Activated CD8-positive, alpha-beta memory T cell treated with anti-CD3 and anti-CD28 coated beads for 36 hours (primary cell): ENCODE measurements around the gene DPYSL4. TPM values are rescaled to one million over a fixed set of nuclear protein-coding genes. Genes with fewer than 3 reads are reported as not detected.

Experiments
- CTCF ChIA-PET: fragments of 350-600 bp; sonication (Branson Sonifier 250); formaldehyde crosslinking; loops from one replicate; lab custom pipeline; 2021; ENCODE audit warnings: antibody characterized with exemption; lab: Charles Lee
- POLR2A ChIA-PET: fragments of 350-600 bp; sonication (Branson Sonifier 250); formaldehyde crosslinking; loops from one replicate; lab custom pipeline; 2021; ENCODE audit warnings: antibody characterized with exemption; lab: Charles Lee
- total RNA-seq, 2 experiments: library from RNA; stranded (reverse); gene quantifications; one replicate each; pipeline ENCODE4 v1.2.3, GENCODE V29; 2021

Gene DPYSL4
- total RNA-seq: 10 to 100 TPM; 10.1 to 10.2 TPM

DNA sequence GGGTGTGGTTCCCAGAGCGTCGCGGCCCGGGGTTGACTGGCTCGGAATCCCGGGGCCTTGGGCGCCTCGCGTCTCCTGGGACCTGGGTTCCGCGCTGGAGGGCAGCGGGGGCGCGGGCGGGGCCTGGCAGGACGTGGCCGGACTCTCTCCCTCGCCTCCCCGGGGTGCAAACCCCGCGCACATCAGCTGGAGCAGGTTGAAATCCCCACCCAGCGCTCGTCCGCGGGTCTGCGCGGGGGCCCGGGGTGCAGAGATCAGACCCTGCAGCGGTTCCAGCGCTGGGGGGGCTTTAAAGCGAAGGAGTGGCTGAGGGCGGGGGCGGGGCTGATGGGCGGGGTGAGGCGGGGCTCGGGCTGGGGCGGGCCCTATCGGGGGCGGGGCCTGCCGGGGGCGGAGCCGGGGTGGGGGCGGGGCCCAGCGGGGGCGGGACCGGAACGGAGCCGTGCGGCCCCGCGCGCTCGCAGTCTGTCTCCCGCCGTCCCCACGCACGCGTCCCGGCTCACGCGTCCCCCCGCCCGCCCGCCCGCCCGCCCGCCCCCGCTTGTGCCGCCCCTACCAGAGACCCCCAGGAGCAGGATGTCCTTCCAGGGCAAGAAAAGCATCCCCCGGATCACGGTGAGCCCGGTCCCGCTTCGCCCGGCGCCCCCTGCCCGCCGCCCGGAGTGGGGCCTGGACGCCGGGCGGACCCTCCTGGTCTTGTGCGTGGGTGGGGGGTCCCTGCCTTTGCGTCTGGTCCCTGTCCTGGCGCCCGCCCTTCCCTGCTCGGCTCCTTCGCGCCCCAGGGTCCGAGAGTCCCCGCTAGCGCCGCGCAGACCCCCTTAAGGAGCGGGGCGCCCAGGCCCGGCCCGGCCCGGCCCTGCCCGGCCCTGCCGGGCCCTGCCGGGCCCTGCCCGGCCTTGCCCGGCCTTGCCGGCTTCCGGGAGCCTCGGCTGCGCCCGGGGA is at the start of gene DPYSL4:
TSS of gene DPYSL4 (plus strand) at position 461 of the 942 bp plus-strand sequence. CDS start at position 577, 116 bp downstream.
- ChIA-PET CTCF (no interaction called here), POLR2A (no interaction called here)

DNA sequence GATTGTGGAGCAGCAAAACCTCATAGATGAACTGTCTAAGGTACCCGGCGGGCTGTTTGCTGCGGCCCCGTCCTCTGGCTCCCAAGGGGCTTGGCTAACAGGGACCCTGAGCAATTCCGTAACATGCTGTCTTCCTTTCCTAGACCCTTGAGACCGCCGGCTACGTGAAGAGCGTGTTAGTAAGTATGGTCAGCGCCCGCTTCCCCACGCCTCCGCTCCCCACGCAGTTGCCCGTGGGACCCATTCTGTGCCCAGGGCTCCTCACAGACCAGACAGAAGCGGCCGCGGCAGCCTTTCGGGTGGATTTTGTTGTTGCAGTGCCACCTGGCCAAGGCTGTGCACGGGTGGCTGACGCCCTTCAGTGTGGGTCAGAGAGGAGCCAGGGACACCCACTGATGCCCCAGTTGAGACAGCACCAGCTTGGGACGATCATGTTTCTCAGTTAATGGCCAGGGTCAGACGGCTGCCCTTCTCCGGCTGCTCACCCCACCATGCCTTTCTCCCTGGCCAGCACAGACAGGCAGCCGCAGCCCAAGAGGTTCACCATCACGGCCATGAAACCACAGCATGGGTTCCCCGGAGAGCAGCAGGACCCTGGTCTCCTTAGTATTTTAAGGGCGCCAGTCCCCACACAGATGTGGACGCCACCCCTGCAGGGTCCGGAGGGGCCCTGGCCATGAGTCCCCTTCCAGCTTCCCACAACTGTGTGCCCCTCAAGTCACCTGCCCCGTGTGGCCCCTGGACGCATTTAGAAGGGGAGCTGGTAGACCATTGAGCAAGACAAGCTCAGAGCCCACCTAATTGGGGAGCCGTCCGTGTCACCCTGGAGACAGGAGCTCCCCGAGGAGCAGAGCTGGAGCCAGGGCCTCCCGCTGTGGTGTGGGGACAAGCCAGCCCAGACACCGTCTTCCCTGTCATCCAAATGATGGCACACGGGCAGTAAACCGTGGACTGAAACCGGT is 49.4 kb upstream of the DPYSL4 start:
- ChIA-PET POLR2A (no interaction called here), CTCF (no interaction called here)

DNA sequence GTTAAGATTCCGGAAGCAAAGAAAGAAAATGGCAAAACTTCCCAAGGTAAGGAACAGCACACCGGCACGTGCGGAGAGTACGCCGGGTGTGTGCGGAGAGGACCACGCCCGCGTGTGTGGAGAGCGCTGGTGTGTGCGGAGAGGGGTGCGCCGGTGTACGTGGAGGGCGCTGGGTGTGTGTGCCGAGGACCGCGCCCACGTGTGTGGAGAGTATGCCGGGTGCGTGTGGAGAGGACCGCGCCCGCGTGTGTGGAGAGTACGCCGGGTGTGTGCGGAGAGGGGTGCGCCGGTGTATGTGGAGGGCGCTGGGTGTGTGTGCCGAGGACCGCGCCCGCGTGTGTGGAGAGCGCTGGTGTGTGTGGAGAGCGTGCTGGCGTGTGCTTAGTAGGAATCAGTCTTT is 48.6 kb upstream of the DPYSL4 start:
- ChIA-PET POLR2A (no interaction called here), CTCF (no interaction called here)

DNA sequence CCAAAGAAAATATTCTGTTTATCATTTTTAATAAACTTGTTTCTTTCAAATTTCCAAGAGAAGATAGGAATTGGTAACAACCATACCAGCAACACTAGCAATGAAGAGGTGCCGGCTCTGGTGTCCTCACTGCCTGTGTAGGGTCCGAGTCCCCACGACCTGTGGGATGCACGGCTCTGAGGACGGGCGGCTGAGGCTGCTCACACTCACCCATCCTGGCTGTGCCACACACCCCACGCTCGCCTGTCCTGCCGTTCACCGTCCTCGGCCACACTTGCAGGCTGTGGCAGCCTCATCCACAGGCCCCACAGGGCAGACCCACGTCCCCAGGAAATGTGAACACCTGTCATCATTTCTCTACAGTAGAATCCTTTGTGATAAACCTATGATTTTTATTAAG is 48.2 kb upstream of the DPYSL4 start:
- ChIA-PET CTCF (no interaction called here), POLR2A (no interaction called here)

DNA sequence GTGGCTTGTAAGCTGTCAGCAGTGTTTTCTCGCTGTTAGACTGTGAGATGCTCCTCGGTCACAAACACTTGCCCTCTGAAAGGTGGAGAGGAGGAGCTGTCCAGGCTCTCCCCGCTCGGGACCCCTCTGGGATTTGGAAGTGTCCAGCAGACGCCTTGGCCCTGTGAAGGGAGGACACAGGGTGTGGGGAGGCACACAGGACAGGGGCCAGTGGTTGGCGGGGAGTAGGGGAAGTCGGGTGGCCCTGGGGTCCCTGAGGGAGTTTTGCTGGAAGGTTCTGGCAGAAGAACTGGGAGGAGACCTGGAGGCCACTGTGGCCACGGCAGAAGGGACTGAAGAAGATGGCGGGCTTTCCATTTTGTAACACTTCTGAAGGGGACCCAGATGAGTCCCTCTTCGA is 47.2 kb upstream of the DPYSL4 start:
- ChIA-PET POLR2A (no interaction called here), CTCF (no interaction called here)

DNA sequence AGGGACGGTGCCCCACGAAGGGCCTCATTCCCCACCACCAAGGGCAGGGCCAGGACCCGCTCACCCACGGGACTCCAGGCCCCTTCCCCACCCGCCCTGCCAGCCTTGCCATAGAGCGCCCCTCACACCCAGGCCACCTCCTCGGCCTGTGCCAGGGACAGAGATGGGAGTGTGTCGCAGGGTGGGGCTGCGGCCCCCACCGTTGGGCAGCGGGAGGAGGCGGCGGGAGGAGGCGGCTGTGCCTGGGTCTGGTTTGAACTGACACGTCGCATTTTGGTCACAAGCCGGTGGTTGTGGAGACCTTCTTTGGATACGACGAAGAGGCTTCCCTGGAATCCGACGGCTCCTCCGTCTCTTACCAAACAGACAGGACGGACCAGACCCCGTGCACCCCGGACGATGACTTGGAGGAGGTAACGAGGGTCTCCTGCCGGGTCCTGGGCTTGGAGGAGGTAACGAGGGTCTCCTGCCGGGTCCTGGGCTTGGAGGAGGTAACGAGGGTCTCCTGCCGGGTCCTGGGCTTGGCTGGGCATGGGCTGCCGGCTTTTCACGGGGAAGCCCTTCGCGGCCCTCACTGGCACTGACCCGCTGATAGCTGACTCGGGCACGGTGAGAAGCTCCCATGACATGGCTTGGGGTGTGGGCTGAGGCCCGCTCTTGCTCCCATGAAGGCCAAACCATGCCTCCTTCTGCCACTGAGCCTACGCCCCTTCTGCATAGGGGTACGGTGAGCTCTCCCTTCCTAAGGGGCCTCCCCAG is 46.4 kb upstream of the DPYSL4 start:
- ChIA-PET CTCF (no interaction called here), POLR2A (no interaction called here)

DNA sequence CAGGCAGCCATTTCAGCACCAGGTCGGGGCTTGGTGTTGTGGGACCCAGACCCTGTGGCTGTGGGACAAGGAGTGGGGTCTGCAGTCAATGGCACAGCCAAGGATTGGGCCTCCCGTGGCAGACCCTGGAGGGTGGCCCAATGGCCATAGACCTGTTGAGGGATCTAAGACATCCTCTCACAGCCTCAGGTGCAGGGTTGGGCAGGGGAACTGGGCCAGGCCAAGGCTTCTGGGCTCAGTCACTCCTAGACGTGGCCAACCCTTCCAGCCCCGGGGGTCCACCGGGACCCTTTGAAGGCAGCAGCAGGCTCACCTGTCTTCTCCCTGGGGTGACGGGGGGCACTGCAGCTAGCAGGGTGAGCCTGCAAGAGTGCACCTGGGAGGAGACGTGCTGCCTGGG is 45.7 kb upstream of the DPYSL4 start:
- CTCF ChIA-PET: interaction anchor here (1.1 kb wide), 1 partner anchor 10 kb away, joined by 4 read pairs; no protein-coding TSS in a partner anchor
- POLR2A ChIA-PET: no interaction called here

DNA sequence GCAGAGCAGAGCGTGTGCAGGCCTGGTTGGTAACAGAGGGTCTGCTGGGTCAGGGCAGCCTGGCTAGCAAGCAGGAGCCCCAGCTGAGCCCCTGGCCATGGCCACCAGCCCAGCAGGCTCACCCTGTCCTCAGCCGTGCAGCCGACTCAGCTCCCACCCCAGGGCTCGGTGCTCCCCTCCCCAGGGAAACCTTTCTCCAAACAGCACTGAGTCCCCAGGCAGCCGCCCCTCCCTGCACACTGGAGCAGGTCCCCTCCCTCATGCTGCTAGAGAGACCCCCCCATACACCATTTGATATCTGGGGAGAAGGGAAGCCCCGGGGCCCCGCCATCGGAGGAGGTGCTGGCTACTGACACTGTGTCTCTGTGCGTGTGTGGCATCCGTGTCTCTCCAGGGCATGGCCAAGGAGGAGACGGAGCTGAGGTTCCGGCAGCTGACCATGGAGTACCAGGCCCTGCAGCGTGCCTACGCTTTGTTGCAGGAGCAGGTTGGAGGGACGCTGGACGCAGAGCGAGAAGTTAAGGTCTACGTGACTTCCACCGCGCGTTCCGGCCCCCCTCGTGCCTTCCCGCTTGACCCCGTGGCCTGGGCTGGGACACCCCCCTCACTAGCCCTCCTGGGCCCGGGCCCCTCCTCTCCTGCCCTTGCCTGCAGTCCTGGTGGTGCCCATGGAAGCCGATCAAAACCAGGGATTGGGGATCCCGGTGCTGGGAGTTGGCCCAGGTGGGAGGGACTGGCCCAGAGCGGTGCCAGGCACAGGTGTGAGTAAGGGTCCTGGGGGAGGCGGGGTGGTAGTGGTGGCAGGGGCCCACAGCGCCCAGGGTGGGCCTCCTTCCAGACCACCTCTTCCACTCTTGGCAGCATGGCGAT is 45.0 kb upstream of the DPYSL4 start:
- POLR2A ChIA-PET: no interaction called here
- CTCF ChIA-PET: interaction anchor here (0.6 to 1.8 kb wide), 8 partner anchors 11 to 1962 kb away, joined by 3 to 7 read pairs (median 4); no protein-coding TSS in a partner anchor

DNA sequence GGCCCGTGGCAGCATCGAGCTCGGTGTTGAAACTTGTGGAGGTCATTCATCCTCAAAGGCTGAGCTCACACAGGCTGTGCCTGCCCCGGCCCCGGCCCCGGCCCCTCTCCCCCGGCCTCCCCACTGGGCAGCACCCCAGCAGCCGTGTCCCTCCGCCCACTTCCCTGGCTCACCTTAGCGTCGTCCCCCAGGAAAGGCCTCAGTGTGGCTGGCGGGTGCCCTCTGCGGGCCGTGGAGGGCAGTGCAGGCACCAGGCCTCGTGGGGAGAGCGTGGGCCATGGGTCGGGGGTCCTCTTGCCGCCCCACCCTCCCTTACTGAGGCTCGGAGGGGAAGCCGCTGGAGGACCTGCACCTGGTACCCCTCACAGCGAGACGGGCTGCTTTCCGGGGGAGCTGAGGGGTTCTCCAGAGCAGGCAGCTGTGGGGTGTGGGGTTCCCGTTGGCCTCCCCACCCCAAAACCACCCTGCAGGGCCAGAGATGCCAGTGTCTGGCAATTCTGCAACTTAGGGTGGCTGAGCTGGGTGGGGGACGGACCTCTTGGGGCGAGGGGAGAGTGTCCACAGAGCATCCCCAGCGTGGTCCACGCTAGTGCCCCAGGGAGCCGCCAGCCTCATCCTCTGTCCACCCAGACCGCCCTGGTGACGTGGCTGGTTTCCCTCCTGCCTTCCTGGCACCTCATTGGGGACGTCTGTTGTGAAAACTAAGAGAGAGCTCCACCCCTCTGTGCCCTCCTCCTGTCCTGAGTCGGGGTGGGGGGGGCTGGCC is 44.2 kb upstream of the DPYSL4 start:
- POLR2A ChIA-PET: no interaction called here
- CTCF ChIA-PET: interaction anchor here (0.6 to 1.8 kb wide), 13 partner anchors 8 to 1963 kb away, joined by 3 to 7 read pairs (median 4); no protein-coding TSS in a partner anchor

DNA sequence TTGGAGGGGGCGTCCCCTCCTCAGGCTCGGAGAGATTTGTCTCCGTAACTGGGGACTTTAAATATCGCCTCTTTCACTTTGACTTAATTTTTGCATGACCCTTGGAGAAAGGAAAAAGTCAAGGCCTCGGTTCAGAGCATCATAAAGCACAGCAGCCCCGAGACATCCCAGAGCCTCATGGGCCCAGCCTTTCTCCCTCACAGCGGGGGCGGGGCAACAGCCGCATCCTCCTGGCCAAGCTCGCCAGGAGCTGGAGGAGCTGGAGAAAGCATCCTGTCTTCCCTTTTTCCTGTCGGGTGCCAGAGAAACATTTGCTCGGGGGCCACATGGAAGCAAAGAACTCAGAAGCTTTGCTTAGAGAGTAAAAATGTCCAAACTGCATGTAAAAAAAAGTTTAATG is 43.6 kb upstream of the DPYSL4 start:
- ChIA-PET CTCF (interaction anchor here (0.7 to 1.8 kb wide), 7 partner anchors 9 to 257 kb away, joined by 3 to 7 read pairs (median 4); no protein-coding TSS in a partner anchor), POLR2A (no interaction called here)

DNA sequence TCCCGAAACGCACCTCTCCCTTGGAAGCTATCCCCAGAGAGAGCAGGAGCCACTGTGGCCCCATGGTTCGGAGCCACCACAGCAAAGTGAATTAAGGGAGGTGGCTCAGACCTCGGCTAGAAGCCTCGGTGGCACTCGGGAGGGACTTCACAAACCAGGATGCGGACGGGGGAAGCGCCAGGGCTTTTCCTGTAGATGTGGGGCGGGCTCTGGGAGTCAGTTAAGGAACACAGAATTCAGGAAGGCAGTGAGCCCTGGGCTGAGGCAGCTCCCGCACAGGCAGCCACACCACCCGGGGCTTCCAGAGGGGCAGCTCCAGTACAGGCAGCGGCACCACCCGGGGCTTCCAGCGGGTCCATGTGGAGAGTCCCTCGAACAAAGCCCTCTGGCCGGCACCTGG is 42.7 kb upstream of the DPYSL4 start:
- ChIA-PET POLR2A (no interaction called here), CTCF (no interaction called here)

DNA sequence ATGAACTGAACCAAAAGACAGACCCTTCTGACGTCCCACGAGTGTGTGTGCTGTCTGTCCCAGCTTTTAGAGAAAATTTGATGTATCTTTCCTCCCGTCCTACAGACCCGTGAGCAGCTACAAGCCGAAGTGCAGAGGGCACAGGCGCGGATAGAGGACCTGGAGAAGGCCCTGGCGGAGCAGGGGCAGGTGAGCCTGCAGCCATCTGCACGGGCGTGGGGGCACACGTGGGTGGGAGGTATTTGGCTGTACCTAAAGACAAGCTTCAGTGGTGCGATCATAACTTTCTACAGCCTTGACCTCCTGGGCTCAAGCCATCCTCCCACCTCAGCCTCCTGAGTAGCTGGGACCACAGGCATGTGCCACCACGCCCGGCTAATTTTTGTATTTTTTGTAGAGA is 41.7 kb upstream of the DPYSL4 start:
- CTCF ChIA-PET: interaction anchor here (0.5 kb wide), 1 partner anchor 180 kb away, joined by 3 read pairs; no protein-coding TSS in a partner anchor
- POLR2A ChIA-PET: no interaction called here

DNA sequence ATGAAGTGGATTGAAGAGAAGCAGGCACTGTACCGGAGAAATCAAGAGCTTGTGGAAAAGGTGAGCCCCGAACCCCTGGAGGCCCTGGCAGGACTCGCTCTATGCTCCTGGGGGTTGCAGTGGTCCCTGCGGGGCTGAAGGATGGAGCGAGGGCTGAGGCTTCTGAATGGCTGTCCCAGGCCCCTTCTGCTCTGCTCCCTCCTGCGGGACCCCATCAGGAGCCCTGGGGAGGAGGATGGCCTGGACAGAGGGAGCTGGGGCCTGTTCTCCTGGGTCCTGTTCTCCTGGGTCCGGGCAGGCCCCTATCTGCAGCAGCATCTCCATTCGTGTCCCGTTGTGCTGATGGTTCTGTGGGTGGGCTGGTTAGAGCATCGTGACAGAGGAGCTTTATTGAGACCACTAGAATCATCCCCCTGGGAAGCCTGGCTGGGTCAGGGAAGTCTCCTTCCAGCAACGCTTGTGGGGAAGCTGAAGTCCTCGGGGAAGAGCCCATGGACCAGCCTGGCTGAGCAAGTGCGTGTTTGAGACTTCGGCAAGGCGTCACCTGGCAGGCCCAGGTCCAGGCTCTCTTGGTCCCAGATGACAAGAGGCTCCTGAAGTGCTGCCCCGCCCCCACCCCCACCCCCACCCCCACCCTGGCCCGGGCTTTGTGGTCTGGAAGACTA is 41.1 kb upstream of the DPYSL4 start:
- CTCF ChIA-PET: interaction anchor here (0.5 kb wide), 1 partner anchor 181 kb away, joined by 3 read pairs; no protein-coding TSS in a partner anchor

DNA sequence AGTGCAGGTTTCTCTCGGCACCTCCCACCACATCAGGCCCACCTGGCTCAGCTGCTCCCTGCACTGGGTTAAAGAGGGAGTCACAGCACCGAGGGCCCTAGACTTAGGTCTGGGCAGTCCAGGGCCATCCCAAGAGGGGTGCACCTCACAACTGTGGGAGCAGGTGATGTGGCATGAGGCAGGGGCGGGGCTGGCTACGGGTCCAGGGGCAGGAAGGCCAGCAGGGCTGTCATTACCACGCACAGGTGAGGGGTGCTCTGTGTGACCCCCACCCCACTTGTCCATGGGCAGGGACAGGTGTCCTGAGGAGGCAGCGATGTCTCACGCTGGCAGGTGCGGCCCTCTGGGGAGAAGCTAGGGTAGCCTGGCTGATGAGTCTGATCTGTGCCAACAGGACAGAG is 40.5 kb upstream of the DPYSL4 start:
- CTCF ChIA-PET: no interaction called here
- POLR2A ChIA-PET: interaction anchor here (0.6 kb wide), 1 partner anchor 244 kb away, joined by 3 read pairs; no protein-coding TSS in a partner anchor

More for the DNA sequence above, 41.1 kb upstream of the DPYSL4 start:
- POLR2A ChIA-PET: no interaction called here

DNA sequence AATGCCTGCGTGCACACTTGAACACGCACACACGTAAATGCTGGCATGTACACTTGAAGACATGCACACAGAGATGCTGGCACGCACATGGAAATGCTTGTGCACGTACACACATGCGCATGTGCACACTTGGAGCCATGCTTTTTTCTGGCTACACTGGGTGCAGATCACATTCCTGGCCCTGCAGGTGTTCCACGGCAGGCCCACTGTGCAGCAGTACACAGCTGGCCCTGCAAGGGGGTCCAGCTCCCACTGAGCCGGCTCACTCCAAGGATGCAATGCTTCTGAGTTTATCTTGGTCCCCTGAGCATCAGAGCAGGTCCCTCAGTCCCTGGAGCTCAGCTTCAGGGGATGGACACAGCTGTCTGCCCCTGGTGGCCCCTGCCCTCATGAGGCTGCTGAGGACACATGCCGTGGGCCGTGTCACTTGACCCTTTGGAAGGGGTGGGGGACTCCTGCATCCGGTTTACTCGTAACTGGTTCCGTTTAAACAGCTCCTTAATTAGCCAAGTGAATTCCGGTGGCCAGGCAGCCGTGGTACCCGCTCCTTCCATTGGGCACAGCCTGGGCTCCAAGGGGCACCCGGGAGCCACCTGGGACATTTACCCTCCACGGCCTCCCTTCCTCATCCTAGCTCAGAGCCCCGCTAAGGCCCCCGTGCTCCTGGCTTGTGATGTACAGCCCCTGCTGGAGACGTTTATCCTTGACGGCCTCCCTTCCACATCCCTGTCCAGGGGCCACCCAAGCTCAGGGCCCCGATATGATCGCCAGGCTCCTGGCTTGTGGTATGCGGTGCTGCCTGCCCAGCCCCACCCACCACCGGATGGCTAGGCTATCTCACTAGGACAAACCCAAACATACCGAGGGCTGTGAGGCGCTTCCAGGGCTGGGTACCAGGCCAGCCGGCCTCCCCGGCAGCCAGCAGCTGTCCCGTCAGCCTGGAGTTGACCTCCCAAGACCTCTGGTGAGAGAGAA is 39.5 kb upstream of the DPYSL4 start:
- ChIA-PET CTCF (no interaction called here), POLR2A (interaction anchor here (0.6 kb wide), 1 partner anchor 243 kb away, joined by 3 read pairs; no protein-coding TSS in a partner anchor)
